Karpas-422 (cell line): ENCODE measurements around the gene NID1. TPM values are rescaled to one million over a fixed set of nuclear protein-coding genes. Genes with fewer than 3 reads are reported as not detected.

Experiments
- DNase-seq: peaks from one replicate; pipeline ENCODE4 v3.0.0-alpha.2; 2015
- H2AFZ ChIP-seq: fragments of 200-600 bp; sonication (generic); 2 replicates; pipeline ENCODE4 v1.6.1; 2014; ENCODE audit warnings: antibody characterized with exemption, low read length, mixed read lengths
- H3K27ac ChIP-seq: fragments of 200-600 bp; sonication (generic); 2 replicates; pipeline ENCODE4 v1.5.1; 2014; ENCODE audit warnings: mild to moderate bottlenecking, low read length, moderate library complexity
- H3K27me3 ChIP-seq: fragments of 200-600 bp; sonication (generic); 2 replicates; pipeline ENCODE4 v1.6.1; 2014; ENCODE audit warnings: low read length, mixed read lengths
- H3K36me3 ChIP-seq: fragments of 200-600 bp; sonication (generic); 2 replicates; pipeline ENCODE4 v1.6.1; 2014; ENCODE audit warnings: low read length, mixed read lengths; ENCODE audit not compliant: insufficient read depth
- H3K4me1 ChIP-seq: fragments of 200-600 bp; sonication (generic); 2 replicates; pipeline ENCODE4 v1.6.1; 2014; ENCODE audit warnings: mild to moderate bottlenecking, low read length, mixed read lengths
- H3K4me2 ChIP-seq: fragments of 200-600 bp; sonication (generic); 2 replicates; pipeline ENCODE4 v1.6.1; 2014; ENCODE audit warnings: low read length, low read depth, mild to moderate bottlenecking; ENCODE audit not compliant: poor library complexity, severe bottlenecking
- H3K4me3 ChIP-seq: fragments of 200-600 bp; sonication (generic); 2 replicates; pipeline ENCODE4 v1.5.1; 2014; ENCODE audit warnings: mild to moderate bottlenecking, antibody characterized with exemption, low read length, mixed read lengths
- H3K79me2 ChIP-seq: fragments of 200-600 bp; sonication (generic); 2 replicates; pipeline ENCODE4 v1.6.1; 2014; ENCODE audit warnings: mild to moderate bottlenecking, low read length, mixed read lengths
- H3K9ac ChIP-seq: fragments of 200-600 bp; sonication (generic); 2 replicates; pipeline ENCODE4 v1.6.0; 2014; ENCODE audit warnings: low read length
- H3K9me2 ChIP-seq: fragments of 200-600 bp; sonication (generic), shearing (Covaris generic); replicated peaks from 2 replicates; pipeline ENCODE4 v1.6.0; 2014; ENCODE audit warnings: mild to moderate bottlenecking, low read length, moderate library complexity; ENCODE audit not compliant: insufficient read depth
- H3K9me3 ChIP-seq: fragments of 300-700, 200-600 bp; sonication (generic); 2 replicates; pipeline ENCODE4 v1.6.1; 2014; ENCODE audit warnings: low read length, mixed read lengths
- H4K20me1 ChIP-seq: fragments of 200-600 bp; sonication (generic); 2 replicates; pipeline ENCODE4 v1.6.1; 2014; ENCODE audit warnings: mild to moderate bottlenecking, antibody characterized with exemption, low read length, low read depth; ENCODE audit not compliant: insufficient read depth
- total RNA-seq: library from RNA; depleted of rRNA; stranded (reverse); fragments of >200 nt; shearing (Covaris generic); gene quantifications from 2 replicates; pipeline ENCODE4 v1.2.3, GENCODE V29; 2014; ENCODE audit warnings: low replicate concordance

The NID1 gene
- total RNA-seq, 1 experiment from 2014 or later = not detected

GRCh38 chr1:236066828-236067386 lies 2.0 kb upstream of the NID1 start:
- Histone ChIP-seq H3K4me1 (no peaks in the 10 kb centered on the region), H3K9me2 (no peaks in the 10 kb centered on the region), H4K20me1 (no peaks in the 10 kb centered on the region), H3K9ac (no peak overlapping the region), H3K36me3 (no peaks in the 10 kb centered on the region), H2AFZ (no peak overlapping the region), H3K27me3 (no peaks in the 10 kb centered on the region), H3K4me2 (no peak overlapping the region), H3K9me3 (no peaks in the 10 kb centered on the region), H3K27ac (no peak overlapping the region), H3K79me2 (no peaks in the 10 kb centered on the region), H3K4me3 (no peak overlapping the region)
- no peak for DNase-seq

- no peak overlapping the region for H3K4me2 ChIP-seq
- H4K20me1 ChIP-seq = no peaks in the 10 kb centered on the region
- no peak for DNase-seq
- no peaks in the 10 kb centered on the region for H3K9me3 ChIP-seq
- H3K36me3 ChIP-seq = no peaks in the 10 kb centered on the region
- no peaks in the 10 kb centered on the region for H3K4me1 ChIP-seq
- H2AFZ ChIP-seq = no peak overlapping the region
- H3K27me3 ChIP-seq = no peaks in the 10 kb centered on the region
- H3K79me2 ChIP-seq = no peaks in the 10 kb centered on the region
- H3K9ac ChIP-seq = no peak overlapping the region
- H3K9me2 ChIP-seq = no peaks in the 10 kb centered on the region
- no peak overlapping the region for H3K27ac ChIP-seq
- H3K4me3 ChIP-seq = no peak overlapping the region
These were observed 1.2 kb upstream of the NID1 start for GRCh38 chr1:236066054-236066453.

GRCh38 chr1:236065509-236066005 lies 667 bp upstream of the NID1 start:
- Histone ChIP-seq H3K4me1 (no peaks in the 10 kb centered on the region), H3K36me3 (no peaks in the 10 kb centered on the region), H3K4me2 (no peak overlapping the region), H3K79me2 (no peaks in the 10 kb centered on the region), H3K9ac (no peak overlapping the region), H3K27me3 (no peaks in the 10 kb centered on the region), H4K20me1 (no peaks in the 10 kb centered on the region), H3K9me2 (no peaks in the 10 kb centered on the region), H2AFZ (no peak overlapping the region), H3K9me3 (no peaks in the 10 kb centered on the region), H3K27ac (no peak overlapping the region), H3K4me3 (no peak overlapping the region)
- no peak for DNase-seq

- Histone ChIP-seq H3K4me2 (no peak overlapping the region), H3K36me3 (no peaks in the 10 kb centered on the region), H3K4me3 (no peak overlapping the region)
These were observed 794 bp downstream of the NID1 start for GRCh38 chr1:236063919-236064673.

GRCh38 chr1:236063551-236063918 lies 1.4 kb downstream of the NID1 start:
- Histone ChIP-seq H3K4me3 (no peak overlapping the region), H4K20me1 (no peaks in the 10 kb centered on the region), H3K9ac (no peak overlapping the region), H3K36me3 (no peaks in the 10 kb centered on the region), H3K27ac (no peak overlapping the region), H3K4me1 (no peaks in the 10 kb centered on the region), H3K27me3 (no peaks in the 10 kb centered on the region), H3K9me2 (no peaks in the 10 kb centered on the region), H2AFZ (no peak overlapping the region), H3K9me3 (no peaks in the 10 kb centered on the region), H3K4me2 (no peak overlapping the region), H3K79me2 (no peaks in the 10 kb centered on the region)
- no peak for DNase-seq

More at GRCh38 chr1:236063919-236064673, 794 bp downstream of the NID1 start:
- H3K9me3 ChIP-seq = no peaks in the 10 kb centered on the region
- H3K27ac ChIP-seq = no peak overlapping the region
- H3K27me3 ChIP-seq = no peaks in the 10 kb centered on the region
- no peaks in the 10 kb centered on the region for H3K9me2 ChIP-seq
- no peaks in the 10 kb centered on the region for H4K20me1 ChIP-seq
- no peak overlapping the region for H2AFZ ChIP-seq
- no peaks in the 10 kb centered on the region for H3K79me2 ChIP-seq
- no peaks in the 10 kb centered on the region for H3K4me1 ChIP-seq
- H3K9ac ChIP-seq = no peak overlapping the region
- DNase-seq = no peak

- Histone ChIP-seq H3K9ac (no peak overlapping the region), H3K27me3 (no peaks in the 10 kb centered on the region), H4K20me1 (no peaks in the 10 kb centered on the region), H3K4me3 (no peak overlapping the region), H3K27ac (no peak overlapping the region), H3K9me3 (no peaks in the 10 kb centered on the region), H2AFZ (no peak overlapping the region), H3K79me2 (no peaks in the 10 kb centered on the region), H3K4me2 (no peak overlapping the region), H3K9me2 (no peaks in the 10 kb centered on the region), H3K4me1 (no peaks in the 10 kb centered on the region), H3K36me3 (no peaks in the 10 kb centered on the region)
- DNase-seq = no peak
These were observed 4.6 kb downstream of the NID1 start for GRCh38 chr1:236060286-236060685.

GRCh38 chr1:236059011-236059410 lies 5.9 kb downstream of the NID1 start:
- no peak for DNase-seq
- H3K36me3 ChIP-seq = no peaks in the 10 kb centered on the region

GRCh38 chr1:236058141-236058934 lies 6.6 kb downstream of the NID1 start:
- Histone ChIP-seq H3K9ac (no peak overlapping the region), H3K4me1 (no peaks in the 10 kb centered on the region), H3K36me3 (no peaks in the 10 kb centered on the region), H3K27ac (no peak overlapping the region), H4K20me1 (no peaks in the 10 kb centered on the region), H3K4me2 (no peak overlapping the region), H2AFZ (no peak overlapping the region), H3K4me3 (no peak overlapping the region), H3K79me2 (no peaks in the 10 kb centered on the region), H3K9me3 (no peaks in the 10 kb centered on the region), H3K9me2 (no peaks in the 10 kb centered on the region), H3K27me3 (no peaks in the 10 kb centered on the region)
- DNase-seq = no peak

More at GRCh38 chr1:236059011-236059410, 5.9 kb downstream of the NID1 start:
- no peaks in the 10 kb centered on the region for H3K9me2 ChIP-seq
- no peak overlapping the region for H3K4me2 ChIP-seq
- no peak overlapping the region for H3K9ac ChIP-seq
- H3K4me3 ChIP-seq = no peak overlapping the region
- H3K4me1 ChIP-seq = no peaks in the 10 kb centered on the region
- no peaks in the 10 kb centered on the region for H3K27me3 ChIP-seq
- H3K27ac ChIP-seq = no peak overlapping the region
- H2AFZ ChIP-seq = no peak overlapping the region
- H4K20me1 ChIP-seq = no peaks in the 10 kb centered on the region
- H3K79me2 ChIP-seq = no peaks in the 10 kb centered on the region
- no peaks in the 10 kb centered on the region for H3K9me3 ChIP-seq
